SK-N-MC (cell line): ENCODE measurements around the gene GAL3ST3.

Source experiments
- DNase-seq: peaks from one replicate; pipeline ENCODE4 v3.0.0-alpha.2; 2011; ENCODE audit warnings: low read depth, low spot score
- H3K27ac ChIP-seq: fragments of 200-600 bp; sonication (generic); 2 replicates; pipeline ENCODE4 v1.5.1; 2016; ENCODE audit warnings: mixed run types
- H3K36me3 ChIP-seq: fragments of 200-600 bp; sonication (generic); 2 replicates; pipeline ENCODE4 v1.6.1; 2017; ENCODE audit warnings: antibody characterized with exemption, low read length, mixed read lengths; ENCODE audit not compliant: insufficient read depth
- H3K4me3 ChIP-seq: fragments of 200-600 bp; sonication (generic); 2 replicates; pipeline ENCODE4 v1.5.1; 2016
- H3K9ac ChIP-seq: fragments of 200-600 bp; sonication (generic); 2 replicates; pipeline ENCODE4 v1.8.0; 2017; ENCODE audit warnings: mixed run types, mixed read lengths; ENCODE audit not compliant: insufficient read length
- H3K9me3 ChIP-seq: fragments of 200-600 bp; sonication (generic); 2 replicates; pipeline ENCODE4 v1.6.1; 2017; ENCODE audit warnings: low read depth, mild to moderate bottlenecking, antibody characterized with exemption, low read length, moderate library complexity, mixed read lengths
- EZH2 ChIP-seq: fragments of 200-600 bp; sonication (generic); IDR thresholded peaks from one replicate; pipeline ENCODE4 v1.6.1; 2017; ENCODE audit warnings: antibody characterized with exemption
- FOXP2 ChIP-seq: optimal IDR thresholded peaks from 2 replicates; pipeline ENCODE3; 2011; ENCODE audit warnings: mild to moderate bottlenecking, moderate library complexity; ENCODE audit not compliant: insufficient read depth; ENCODE audit errors: extremely low read length, control extremely low read depth
- POLR2AphosphoS5 ChIP-seq: IDR thresholded peaks from 2 replicates; pipeline ENCODE4 v1.6.1; 2012; ENCODE audit warnings: mild to moderate bottlenecking, low read depth, low read length, borderline replicate concordance

The GAL3ST3 gene

DNA sequence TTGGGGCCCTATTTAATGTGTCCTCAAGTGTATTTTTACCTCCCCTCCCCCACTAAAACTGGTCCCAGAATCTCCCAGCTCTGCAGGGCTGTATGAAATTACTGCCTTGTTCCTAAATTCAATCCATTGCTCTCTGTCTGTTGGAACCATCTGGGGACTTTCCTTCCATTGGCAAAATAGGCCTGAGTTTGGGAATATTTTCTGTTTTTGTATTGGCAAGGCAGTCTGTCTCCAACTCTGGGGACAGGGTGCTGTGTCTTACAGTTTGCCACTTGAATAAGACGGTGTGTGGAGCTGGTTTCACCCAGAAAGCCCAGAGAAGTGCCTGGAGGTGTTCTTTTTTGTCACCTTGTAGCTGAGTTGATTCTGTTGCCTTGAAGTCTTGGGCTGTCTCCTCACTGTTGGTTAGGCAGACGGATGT lies 22.4 kb upstream of the GAL3ST3 start:
- Histone ChIP-seq H3K4me3 (peak overlapping the region; percentile 88), H3K27ac (0 out of 2 replicates have a peak overlapping the region, but pooled peaks have one; percentile 68), H3K9ac (peak overlapping the region; percentile 69), H3K9me3 (no peaks in the 10 kb centered on the region), H3K36me3 (peaks cover 35% of the 10 kb centered on the region)
- TF ChIP-seq FOXP2: no peak
- TF ChIP-seq EZH2: no peak
- TF ChIP-seq POLR2AphosphoS5: no peak
- DNase-seq: no peak

- TF ChIP-seq FOXP2 (no peak), POLR2AphosphoS5 (no peak), EZH2 (no peak)
- Histone ChIP-seq H3K4me3 (peak overlapping the region; percentile 88), H3K36me3 (peaks cover 41% of the 10 kb centered on the region), H3K9me3 (no peaks in the 10 kb centered on the region), H3K27ac (0 out of 2 replicates have a peak overlapping the region, but pooled peaks have one; percentile 68), H3K9ac (peak overlapping the region; percentile 69)
- DNase-seq: no peak
Observed at GRCh38 chr11:66070604-66071380, 21.8 kb upstream of the GAL3ST3 start.

DNA sequence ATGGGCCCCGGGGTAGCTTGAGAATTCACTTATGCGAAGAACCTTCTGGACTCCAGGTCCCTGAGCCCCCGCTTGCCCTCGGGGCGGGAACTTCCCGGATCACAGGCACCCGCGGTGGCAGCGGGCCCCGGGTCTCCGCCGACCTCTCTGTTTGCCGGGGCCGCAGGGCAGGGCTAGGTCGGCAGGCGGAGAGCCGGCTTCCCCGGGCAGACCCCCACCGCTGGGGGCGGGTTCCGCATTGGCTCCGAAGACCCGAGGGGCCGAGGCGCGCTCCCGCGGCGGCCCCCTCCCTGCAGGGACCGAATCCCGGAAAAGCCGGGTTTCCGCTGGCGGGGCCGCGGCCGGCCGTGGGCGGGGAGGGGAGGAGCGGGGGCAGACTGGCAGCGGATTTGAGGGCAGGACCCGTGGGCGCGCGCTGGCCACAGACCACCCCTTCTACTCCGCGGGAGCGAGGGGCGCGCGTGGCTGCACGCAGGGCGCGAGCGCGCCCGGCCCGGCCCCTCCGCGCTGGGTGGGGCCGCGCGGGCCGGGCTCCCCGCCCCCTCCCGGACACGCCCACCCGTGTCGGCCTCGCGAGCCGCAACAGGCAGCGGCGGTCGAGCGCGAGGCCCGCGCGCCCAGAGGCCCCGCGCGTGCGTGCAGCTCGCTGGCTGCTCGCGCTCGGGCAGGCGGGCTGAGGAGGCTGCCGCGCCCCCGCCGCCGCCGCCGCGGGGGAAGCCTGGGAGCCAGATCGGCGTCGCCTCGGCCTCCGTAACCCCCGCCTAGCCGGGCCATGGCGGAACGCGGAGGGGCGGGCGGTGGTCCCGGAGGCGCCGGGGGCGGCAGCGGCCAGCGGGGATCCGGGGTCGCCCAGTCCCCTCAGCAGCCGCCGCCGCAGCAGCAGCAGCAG lies 21.0 kb upstream of the GAL3ST3 start, which contains the start of gene PACS1:
Gene PACS1 (plus strand): TSS at position 558 of the 889 bp plus-strand sequence. CDS start 215 bp downstream, at position 773.
- DNase-seq: no peak
- Histone ChIP-seq H3K9ac (peak within 1 kb of the TSS; percentile 69), H3K9me3 (no peaks in the 10 kb centered on the region), H3K27ac (peak within 1 kb of the TSS; percentile 72), H3K36me3 (peaks cover 47% of the 10 kb centered on the region), H3K4me3 (peak within 1 kb of the TSS; percentile 88)
- TF ChIP-seq POLR2AphosphoS5 (0 out of 2 replicates have a peak, but pooled peaks have one; percentile 31), FOXP2 (no peak), EZH2 (no peak)

DNA sequence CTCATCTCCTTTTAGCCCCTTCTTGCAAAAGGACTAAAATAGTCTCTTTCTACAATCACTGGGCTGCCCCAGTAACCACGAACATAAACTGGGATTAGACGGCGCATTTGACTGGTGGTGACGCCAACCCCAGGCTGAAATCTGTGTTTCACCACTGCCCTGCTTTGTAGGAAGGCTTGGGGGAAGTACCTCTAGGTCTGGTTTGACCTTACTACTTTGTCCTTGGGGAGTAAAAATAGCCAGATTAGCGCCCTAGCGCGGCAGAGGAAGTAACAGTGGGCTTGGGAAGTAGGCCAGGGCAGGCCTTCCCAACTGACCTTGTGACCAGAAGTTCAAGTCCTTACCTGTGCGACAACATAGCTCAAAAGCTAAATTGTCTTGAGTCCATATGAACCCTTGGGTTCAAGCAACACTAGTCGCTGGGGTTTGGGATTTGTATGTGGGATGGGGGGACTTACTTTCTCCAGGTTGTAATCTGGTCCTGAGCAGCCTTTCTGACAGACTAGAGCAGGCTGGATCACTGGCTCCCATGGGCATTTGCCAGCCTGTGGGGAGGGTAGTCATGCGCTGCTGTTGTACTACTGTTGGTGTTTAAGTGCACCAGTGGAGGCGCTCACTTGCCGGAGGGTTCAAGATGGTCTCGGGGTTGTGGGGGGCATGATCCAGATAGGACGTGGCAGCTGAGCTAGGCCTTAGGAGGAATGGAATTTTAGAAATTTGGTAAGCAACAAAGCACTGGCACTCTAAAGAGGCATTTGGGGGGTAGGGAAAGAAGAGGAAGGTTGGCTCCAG lies 20.2 kb upstream of the GAL3ST3 start:
- Histone ChIP-seq H3K9ac (no peak overlapping the region), H3K9me3 (no peaks in the 10 kb centered on the region), H3K4me3 (peak overlapping the region; percentile 77), H3K27ac (peak overlapping the region; percentile 72), H3K36me3 (peaks cover 50% of the 10 kb centered on the region)
- TF ChIP-seq POLR2AphosphoS5 (no peak), FOXP2 (no peak), EZH2 (no peak)
- DNase-seq: no peak

- peaks cover 56% of the 10 kb centered on the region for H3K36me3 ChIP-seq
- TF ChIP-seq EZH2 (no peak), POLR2AphosphoS5 (no peak), FOXP2 (no peak)
- no peak overlapping the region for H3K9ac ChIP-seq
- no peak overlapping the region for H3K4me3 ChIP-seq
- H3K27ac ChIP-seq: peak overlapping the region; percentile 72
- peak; percentile 61 for DNase-seq
- no peaks in the 10 kb centered on the region for H3K9me3 ChIP-seq
Observed at GRCh38 chr11:66068154-66068821, 19.3 kb upstream of the GAL3ST3 start.

- H3K9ac ChIP-seq: no peak overlapping the region
- no peak for TF ChIP-seq EZH2
- no peak for TF ChIP-seq POLR2AphosphoS5
- no peak for TF ChIP-seq FOXP2
- no peak overlapping the region for H3K4me3 ChIP-seq
- DNase-seq: no peak
- H3K27ac ChIP-seq: no peak overlapping the region
- H3K9me3 ChIP-seq: no peaks in the 10 kb centered on the region
- H3K36me3 ChIP-seq: peaks cover 63% of the 10 kb centered on the region
Observed at GRCh38 chr11:66067640-66068039, 18.7 kb upstream of the GAL3ST3 start.

DNA sequence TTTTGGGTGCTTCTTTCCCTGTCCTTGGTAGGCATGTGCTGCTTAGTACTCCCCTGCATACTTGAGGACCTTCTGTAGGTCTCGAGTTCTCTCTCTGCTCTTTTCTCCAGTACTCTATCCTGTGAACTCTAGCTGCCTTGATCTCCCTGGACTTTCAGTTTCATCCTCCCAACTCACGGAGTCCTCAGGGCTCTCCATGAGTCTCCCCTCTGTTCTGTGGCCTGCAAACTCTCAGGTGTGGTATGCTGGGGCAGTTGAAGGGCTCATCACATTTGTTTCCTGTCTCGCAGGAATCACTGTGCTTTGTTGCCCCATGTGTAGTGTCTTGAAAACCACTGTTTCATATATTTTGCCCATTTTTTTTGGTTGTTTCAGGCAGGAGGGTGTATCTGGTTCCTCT lies 17.8 kb upstream of the GAL3ST3 start:
- no peaks in the 10 kb centered on the region for H3K9me3 ChIP-seq
- no peak overlapping the region for H3K4me3 ChIP-seq
- no peak for TF ChIP-seq POLR2AphosphoS5
- no peak for TF ChIP-seq FOXP2
- no peak for TF ChIP-seq EZH2
- H3K9ac ChIP-seq: no peak overlapping the region
- no peak overlapping the region for H3K27ac ChIP-seq
- DNase-seq: no peak
- H3K36me3 ChIP-seq: peaks cover 70% of the 10 kb centered on the region
